GM21723 (cell line): ENCODE measurements around the gene SMYD3.
"Not testable (repeated sequence)": the region's sequence is repeated elsewhere in the genome, so short reads cannot be mapped to it uniquely, and the experiment has no call there.

Source experiments
- ATAC-seq: cut with Tn5 transposase; IDR thresholded peaks from one replicate; pipeline ENCODE4 v1.9.1; 2021; ENCODE audit warnings: mild to moderate bottlenecking, moderate library complexity; ENCODE audit not compliant: unreplicated experiment

SMYD3 gene

GRCh38 chr1:245791410-245792312, 715.4 kb downstream of the SMYD3 start:
- ATAC-seq: no peak

DNA sequence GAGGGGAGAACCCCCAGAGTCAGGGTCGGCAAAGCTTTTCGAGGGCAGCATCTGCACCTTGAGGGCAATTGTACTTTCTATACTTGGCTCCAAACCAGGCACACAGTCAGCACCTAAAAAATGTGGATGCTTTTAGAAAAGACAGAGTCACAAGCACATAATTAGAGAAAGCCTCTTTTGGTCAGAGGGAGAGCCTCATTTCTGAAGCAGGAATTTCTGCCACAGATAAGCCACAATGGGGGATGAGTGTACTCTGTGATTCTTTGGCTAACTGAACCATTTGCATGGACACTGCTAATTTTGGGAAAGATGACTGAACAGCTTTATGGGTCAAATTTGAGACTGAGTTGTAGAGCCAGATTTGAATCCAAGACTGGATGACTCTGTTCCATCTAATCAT, 716.6 kb downstream of the SMYD3 start:
- no peak for ATAC-seq

DNA sequence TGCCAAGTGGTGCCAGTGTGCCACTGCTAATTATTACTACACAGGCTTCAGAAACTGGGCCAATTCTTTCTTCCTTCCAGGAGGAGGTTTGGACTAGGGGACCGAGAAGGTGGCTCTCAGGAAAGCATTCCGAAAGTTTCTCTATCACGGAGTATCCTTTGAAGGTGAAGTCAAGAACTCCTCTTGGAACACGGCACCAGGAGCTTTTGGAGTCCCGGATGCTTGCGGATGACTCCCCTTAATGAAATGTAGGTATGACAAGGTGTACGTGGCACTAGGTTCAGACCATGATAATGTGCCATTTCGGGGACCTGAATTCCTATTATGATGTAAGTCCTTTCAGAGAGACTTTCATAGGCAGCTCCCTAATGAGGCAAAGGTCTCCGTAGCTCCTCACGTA, 718.2 kb downstream of the SMYD3 start:
- no peak for ATAC-seq

DNA sequence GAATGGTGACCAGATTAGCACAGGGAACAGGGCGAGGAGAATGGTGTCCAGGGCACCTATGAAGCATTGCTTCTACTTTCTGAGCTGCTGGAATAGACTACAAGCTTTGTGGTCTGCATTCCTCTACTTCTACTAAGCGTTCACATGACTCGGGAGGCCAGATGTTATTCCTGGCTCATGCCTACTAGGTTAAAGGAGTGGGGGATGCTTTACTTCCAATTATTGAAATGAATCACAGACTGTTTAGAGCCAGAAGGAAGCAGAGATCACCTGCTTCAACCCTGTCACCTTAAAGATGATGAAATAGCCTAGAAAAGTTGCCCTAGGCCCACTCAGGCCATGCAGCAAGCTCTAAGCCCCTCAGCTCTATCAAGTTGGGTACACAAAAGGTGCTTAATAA, 718.8 kb downstream of the SMYD3 start:
- no peak for ATAC-seq

- no peak for ATAC-seq
These were observed 720.1 kb downstream of the SMYD3 start for GRCh38 chr1:245786948-245787347.

DNA sequence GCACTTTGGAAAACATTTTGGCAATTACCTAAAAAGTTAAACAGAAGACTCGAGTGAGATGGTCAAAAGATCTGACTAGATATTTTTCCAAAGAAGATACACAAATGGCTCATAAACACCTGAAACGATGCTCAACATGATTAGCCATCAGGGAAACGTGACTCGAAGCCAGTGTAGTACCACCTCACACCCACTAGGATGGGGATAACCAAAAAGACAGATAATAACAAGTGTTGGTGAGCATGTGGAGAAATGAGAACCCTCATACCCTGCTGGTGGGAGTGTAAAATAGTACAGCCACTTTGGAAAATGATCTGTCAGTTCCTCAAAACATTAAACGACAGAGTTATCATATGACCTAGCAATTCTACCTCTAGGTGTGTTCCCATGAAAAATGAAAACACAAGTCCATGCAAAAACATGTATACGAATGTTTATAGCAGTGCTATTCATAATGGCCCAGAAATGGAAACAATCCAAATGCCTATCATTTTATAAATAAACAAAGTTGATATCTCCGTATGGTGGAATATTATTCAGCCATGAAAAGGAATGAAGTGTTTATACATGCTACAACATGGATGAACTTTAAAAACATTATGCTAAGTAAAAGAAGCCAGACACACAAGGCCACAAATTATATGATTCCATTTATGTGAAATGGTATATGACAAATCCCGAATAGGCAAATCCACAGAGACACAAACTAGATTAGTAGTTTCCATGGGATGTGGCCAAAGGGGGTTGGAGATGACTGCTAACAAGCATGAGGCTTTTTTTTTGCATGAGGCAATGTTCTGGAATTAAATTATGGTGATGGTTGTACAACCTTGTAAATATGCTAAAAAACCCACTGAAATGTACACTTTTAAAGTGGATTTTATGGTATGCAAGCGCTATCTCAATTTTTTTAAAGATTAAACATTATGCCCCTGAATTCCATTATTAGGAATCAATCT, 727.0 kb downstream of the SMYD3 start:
- ATAC-seq: no peak

- ATAC-seq: no peak
These were observed 729.3 kb downstream of the SMYD3 start for GRCh38 chr1:245777752-245778151.

- no peak for ATAC-seq
These were observed 730.3 kb downstream of the SMYD3 start for GRCh38 chr1:245776694-245777332.

DNA sequence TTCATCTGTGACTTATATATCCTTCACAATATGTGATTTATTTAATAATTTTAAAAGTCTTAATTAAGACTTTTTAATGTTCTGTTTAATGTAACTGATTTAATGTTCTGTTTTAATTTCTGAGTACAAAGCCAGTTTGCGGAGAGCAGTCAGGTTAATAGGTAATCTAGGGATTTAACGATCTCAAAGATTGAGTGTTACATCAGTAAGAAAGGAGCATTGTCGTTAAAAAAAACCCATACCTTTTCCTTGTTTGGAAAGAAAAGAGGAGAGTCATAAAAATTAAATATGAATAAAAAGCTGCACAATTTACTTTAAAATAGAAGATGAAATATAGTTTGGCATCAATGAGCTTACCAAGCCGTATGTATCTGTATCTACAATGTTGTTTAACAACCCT, 730.9 kb downstream of the SMYD3 start:
- no peak for ATAC-seq

DNA sequence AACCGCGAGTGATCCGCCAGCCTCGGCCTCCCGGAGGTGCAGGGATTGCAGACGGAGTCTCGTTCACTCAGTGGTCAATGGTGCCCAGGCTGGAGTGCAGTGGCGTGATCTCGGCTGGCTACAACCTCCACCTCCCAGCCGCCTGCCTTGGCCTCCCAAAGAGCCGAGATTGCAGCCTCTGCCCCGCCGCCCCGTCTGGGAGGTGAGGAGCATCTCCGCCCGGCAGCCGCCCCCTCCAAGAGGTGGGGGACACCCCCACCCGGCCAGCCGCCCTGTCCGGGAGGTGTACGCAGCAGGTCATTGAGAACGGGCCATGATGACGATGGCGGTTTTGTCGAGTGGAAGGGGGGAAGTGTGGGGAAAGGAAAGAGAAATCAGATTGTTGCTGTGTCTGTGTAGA, 732.1 kb downstream of the SMYD3 start:
- ATAC-seq: not testable (repeated sequence)

GRCh38 chr1:245774196-245774595, 732.9 kb downstream of the SMYD3 start:
- ATAC-seq: no peak

DNA sequence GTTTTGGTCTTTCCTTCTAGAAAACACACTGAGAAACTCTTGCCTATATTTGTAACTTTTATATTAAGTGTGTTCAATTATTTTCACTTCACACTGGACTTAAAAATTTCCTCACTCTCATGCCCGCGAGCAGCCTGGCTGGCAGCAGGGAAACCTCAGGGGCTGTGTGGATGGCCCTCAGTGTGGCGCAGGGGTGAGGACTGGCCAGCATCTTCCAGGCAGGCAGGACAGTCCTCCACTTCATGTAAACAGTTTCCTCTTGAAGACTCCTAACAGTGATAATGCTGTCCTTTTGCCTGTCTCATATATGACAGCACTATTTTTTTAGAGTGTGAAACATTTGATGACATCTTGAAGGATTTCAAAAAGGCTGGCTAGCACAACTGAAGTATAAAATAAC, 733.7 kb downstream of the SMYD3 start:
- ATAC-seq: no peak

GRCh38 chr1:245772739-245773138, 734.3 kb downstream of the SMYD3 start:
- ATAC-seq: no peak

DNA sequence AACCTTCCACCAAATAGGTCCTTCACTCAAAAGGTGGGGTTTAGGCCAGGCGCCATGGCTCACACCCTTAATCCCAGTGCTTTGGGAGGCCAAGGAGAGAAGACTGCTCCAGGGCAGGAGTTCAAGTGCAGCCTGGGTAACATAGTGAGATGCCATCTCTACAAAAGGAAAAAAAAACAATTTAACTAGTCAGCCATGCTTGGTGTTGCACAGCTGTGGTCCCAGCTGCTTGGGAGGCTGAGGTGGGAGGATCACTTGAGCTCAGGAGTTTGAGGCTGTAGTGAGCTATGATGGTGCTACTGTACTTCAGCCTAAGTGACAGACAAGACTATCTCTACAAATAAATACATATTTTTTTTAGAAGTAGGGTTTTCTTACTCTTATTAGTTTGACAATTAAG, 734.8 kb downstream of the SMYD3 start:
- no peak for ATAC-seq

- ATAC-seq: no peak
These were observed 735.4 kb downstream of the SMYD3 start for GRCh38 chr1:245771511-245772281.

- no peak for ATAC-seq
These were observed 736.9 kb downstream of the SMYD3 start for GRCh38 chr1:245770156-245770555.

GRCh38 chr1:245768596-245768995, 738.5 kb downstream of the SMYD3 start:
- ATAC-seq: no peak

DNA sequence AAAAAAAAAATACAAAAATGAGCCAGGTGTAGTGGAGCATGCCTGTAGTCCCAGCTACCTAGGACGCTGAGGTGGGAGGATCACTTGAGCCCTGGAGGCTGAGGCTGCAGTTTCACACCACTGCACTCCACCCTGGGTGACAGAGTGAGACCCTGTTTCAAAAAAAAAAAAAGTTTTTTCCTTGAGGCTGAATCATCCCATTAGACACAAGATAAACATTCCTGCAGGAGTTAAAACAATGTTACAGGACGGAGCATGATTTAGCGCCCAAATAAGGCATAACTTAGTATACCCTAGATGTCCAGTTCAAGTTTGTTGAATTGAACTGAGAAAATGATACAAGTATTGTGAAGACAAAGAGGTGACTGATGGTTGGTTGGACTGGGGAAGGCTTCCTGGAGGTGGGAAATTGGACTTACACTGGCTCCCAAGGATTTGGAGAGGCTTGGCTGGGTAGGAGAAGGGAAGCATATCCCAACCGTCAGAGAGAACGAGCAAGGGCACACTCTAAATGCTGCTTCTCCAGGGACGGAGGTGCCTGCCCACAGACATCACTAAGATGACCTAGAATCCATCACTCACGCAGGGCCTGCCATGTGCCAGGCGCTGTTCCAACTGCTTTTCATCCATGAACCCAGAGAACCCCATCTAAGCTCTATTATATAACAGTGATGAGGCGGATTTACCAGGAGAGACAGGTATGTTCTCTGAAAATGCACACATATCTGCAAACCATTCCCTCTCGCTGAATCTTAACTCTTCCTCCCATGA, 741.7 kb downstream of the SMYD3 start:
- ATAC-seq: no peak

DNA sequence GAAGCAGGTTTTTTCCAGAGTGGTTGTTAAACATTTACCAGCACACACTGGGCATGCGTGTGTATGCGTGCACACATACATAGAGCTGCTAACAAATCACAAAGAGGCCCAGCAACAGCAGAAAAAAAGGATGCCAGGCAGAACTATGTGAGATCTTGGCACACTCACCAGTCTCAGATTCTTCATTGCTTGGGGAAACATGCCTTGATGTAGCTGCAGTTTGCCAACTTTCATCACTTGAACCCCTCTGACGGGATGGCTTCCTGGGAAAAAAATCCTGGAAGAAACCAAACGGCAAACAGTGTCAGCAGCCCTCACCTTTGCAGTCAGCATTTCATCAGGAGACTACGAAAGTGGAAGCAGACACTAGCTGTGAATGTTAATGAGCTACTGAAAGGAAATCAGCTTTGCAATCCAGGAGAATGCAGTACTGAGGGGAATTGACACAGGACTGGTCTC, 743.2 kb downstream of the SMYD3 start:
- no peak for ATAC-seq
